DOHH2 (cell line): Measurements from ENCODE around the gene ADGRG7.

Experiments
- H3F3A ChIP-seq: fragments of 200-600 bp; sonication (generic), shearing (Covaris generic); 2 replicates; pipeline ENCODE4 v1.6.0; 2016; ENCODE audit warnings: antibody characterized with exemption, mild to moderate bottlenecking; ENCODE audit not compliant: control insufficient read depth, insufficient read depth
- H3K27ac ChIP-seq: fragments of 200-600 bp; sonication (generic); 2 replicates; pipeline ENCODE4 v1.5.1; 2014; ENCODE audit warnings: low read depth, mild to moderate bottlenecking, low read length, moderate library complexity
- H3K27me3 ChIP-seq: fragments of 200-600 bp; sonication (generic); 2 replicates; pipeline ENCODE4 v1.6.1; 2014; ENCODE audit warnings: mild to moderate bottlenecking, low read length, mixed read lengths; ENCODE audit not compliant: control insufficient read depth
- H3K36me3 ChIP-seq: fragments of 200-600 bp; sonication (generic); 2 replicates; pipeline ENCODE4 v1.6.1; 2014; ENCODE audit warnings: mild to moderate bottlenecking, low read length, moderate library complexity, mixed read lengths; ENCODE audit not compliant: control insufficient read depth
- H3K4me1 ChIP-seq: fragments of 200-600 bp; sonication (generic); 2 replicates; pipeline ENCODE4 v1.6.1; 2014; ENCODE audit warnings: mild to moderate bottlenecking, low read length, mixed read lengths; ENCODE audit not compliant: control insufficient read depth
- H3K4me2 ChIP-seq: fragments of 200-600 bp; sonication (generic); 2 replicates; pipeline ENCODE4 v1.6.0; 2014; ENCODE audit warnings: mild to moderate bottlenecking, low read length, moderate library complexity
- H3K4me3 ChIP-seq: fragments of 200-600 bp; sonication (generic); 2 replicates; pipeline ENCODE4 v1.5.1; 2014; ENCODE audit warnings: mild to moderate bottlenecking, low read length, mixed read lengths
- H3K79me2 ChIP-seq: fragments of 200-600 bp; sonication (generic); 2 replicates; pipeline ENCODE4 v1.6.1; 2014; ENCODE audit warnings: mild to moderate bottlenecking, low read length, mixed read lengths; ENCODE audit not compliant: control insufficient read depth
- H3K9me2 ChIP-seq: fragments of 200-600 bp; sonication (generic); replicated peaks from 2 replicates; pipeline ENCODE4 v1.6.1; 2014; ENCODE audit warnings: mild to moderate bottlenecking, low read length, mixed read lengths; ENCODE audit not compliant: control insufficient read depth
- H3K9me3 ChIP-seq: fragments of 200-600 bp; sonication (generic); 2 replicates; pipeline ENCODE4 v1.6.1; 2014; ENCODE audit warnings: antibody characterized with exemption, low read length, mixed read lengths; ENCODE audit not compliant: control insufficient read depth, insufficient read depth
- H4K20me1 ChIP-seq: fragments of 200-600 bp; sonication (generic); 2 replicates; pipeline ENCODE4 v1.6.0; 2014; ENCODE audit warnings: low read depth, mild to moderate bottlenecking, antibody characterized with exemption, low read length, moderate library complexity; ENCODE audit not compliant: control insufficient read depth, insufficient read depth
- CTCF ChIP-seq: fragments of 200-600 bp; sonication (generic); IDR thresholded peaks from one replicate; pipeline ENCODE4 v1.5.1; 2014; ENCODE audit warnings: antibody characterized with exemption, mild to moderate bottlenecking, low read depth, low read length; ENCODE audit not compliant: poor library complexity, severe bottlenecking
- EZH2phosphoT487 ChIP-seq: fragments of 200-600 bp; sonication (generic); IDR thresholded peaks from 2 replicates; pipeline ENCODE4 v1.6.1; 2017; ENCODE audit warnings: borderline replicate concordance, mild to moderate bottlenecking, antibody characterized with exemption, low read length, moderate library complexity, mixed read lengths

The ADGRG7 gene

DNA sequence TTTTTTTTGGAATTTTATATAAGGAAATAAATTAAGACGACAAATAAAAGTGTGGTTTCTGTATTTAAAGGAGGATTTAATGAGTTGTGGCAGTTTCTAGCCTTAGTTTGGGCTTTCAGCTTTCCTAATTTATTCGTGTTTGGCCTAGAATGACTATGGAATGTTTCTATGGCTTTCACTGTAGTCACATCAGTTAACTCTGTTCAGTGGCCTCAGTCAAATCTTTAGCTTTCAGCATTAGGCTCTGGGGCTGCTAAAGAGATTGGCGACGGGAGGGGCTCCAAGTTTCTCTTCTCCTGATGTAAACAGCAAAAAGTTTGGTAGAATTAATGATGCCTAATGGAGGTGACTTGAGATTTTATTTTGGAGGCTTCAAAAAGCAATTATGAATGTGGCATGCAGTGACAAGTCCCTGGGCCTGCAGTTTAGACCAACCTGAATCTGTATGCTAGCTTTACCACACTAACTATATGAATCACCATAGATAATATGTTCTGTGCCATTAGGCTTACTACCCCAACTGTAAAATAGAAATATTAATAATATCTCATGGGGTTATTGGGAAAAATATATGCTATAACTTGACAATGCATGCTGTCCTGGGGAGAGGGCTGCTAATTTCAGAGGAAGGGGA, 47.1 kb upstream of the ADGRG7 start:
- no peak overlapping the region for H3K27ac ChIP-seq
- TF ChIP-seq EZH2phosphoT487 (no peak), CTCF (no peak)
- no peaks in the 10 kb centered on the region for H3K27me3 ChIP-seq
- no peaks in the 10 kb centered on the region for H3K36me3 ChIP-seq
- no peak overlapping the region for H3K4me3 ChIP-seq
- H3K79me2 ChIP-seq = no peaks in the 10 kb centered on the region
- no peaks in the 10 kb centered on the region for H3K4me1 ChIP-seq
- no peaks in the 10 kb centered on the region for H4K20me1 ChIP-seq
- no peaks in the 10 kb centered on the region for H3K9me2 ChIP-seq
- H3K9me3 ChIP-seq = no peaks in the 10 kb centered on the region
- no peaks in the 10 kb centered on the region for H3F3A ChIP-seq
- H3K4me2 ChIP-seq = no peak overlapping the region

- no peaks in the 10 kb centered on the region for H3K36me3 ChIP-seq
- no peaks in the 10 kb centered on the region for H4K20me1 ChIP-seq
- H3K79me2 ChIP-seq = no peaks in the 10 kb centered on the region
- no peaks in the 10 kb centered on the region for H3K9me3 ChIP-seq
- H3K27ac ChIP-seq = no peak overlapping the region
- H3K9me2 ChIP-seq = no peaks in the 10 kb centered on the region
- no peaks in the 10 kb centered on the region for H3F3A ChIP-seq
- no peak overlapping the region for H3K4me3 ChIP-seq
- H3K4me1 ChIP-seq = no peaks in the 10 kb centered on the region
- TF ChIP-seq EZH2phosphoT487 = no peak
- no peak for TF ChIP-seq CTCF
- no peak overlapping the region for H3K4me2 ChIP-seq
- no peaks in the 10 kb centered on the region for H3K27me3 ChIP-seq
Measured at GRCh38 chr3:100563228-100563627, 46.2 kb upstream of the ADGRG7 start.

- Histone ChIP-seq H3K27ac (no peak overlapping the region), H4K20me1 (no peaks in the 10 kb centered on the region), H3K79me2 (no peaks in the 10 kb centered on the region), H3K4me3 (no peak overlapping the region), H3K36me3 (no peaks in the 10 kb centered on the region), H3K9me2 (no peaks in the 10 kb centered on the region), H3K27me3 (no peaks in the 10 kb centered on the region), H3K9me3 (no peaks in the 10 kb centered on the region), H3F3A (no peaks in the 10 kb centered on the region), H3K4me1 (no peaks in the 10 kb centered on the region), H3K4me2 (no peak overlapping the region)
- TF ChIP-seq CTCF (no peak), EZH2phosphoT487 (no peak)
Measured at GRCh38 chr3:100563652-100564211, 45.7 kb upstream of the ADGRG7 start.
